DOHH2 (cell line): ENCODE measurements around the gene TSGA10.
"Not testable (repeated sequence)": the region's sequence is repeated elsewhere in the genome, so short reads cannot be mapped to it uniquely, and the experiment has no call there.

Experiments
- H3F3A ChIP-seq: fragments of 200-600 bp; sonication (generic), shearing (Covaris generic); 2 replicates; pipeline ENCODE4 v1.6.0; 2016; ENCODE audit warnings: antibody characterized with exemption, mild to moderate bottlenecking; ENCODE audit not compliant: control insufficient read depth, insufficient read depth
- H3K27ac ChIP-seq: fragments of 200-600 bp; sonication (generic); 2 replicates; pipeline ENCODE4 v1.5.1; 2014; ENCODE audit warnings: low read depth, mild to moderate bottlenecking, low read length, moderate library complexity
- H3K27me3 ChIP-seq: fragments of 200-600 bp; sonication (generic); 2 replicates; pipeline ENCODE4 v1.6.1; 2014; ENCODE audit warnings: mild to moderate bottlenecking, low read length, mixed read lengths; ENCODE audit not compliant: control insufficient read depth
- H3K36me3 ChIP-seq: fragments of 200-600 bp; sonication (generic); 2 replicates; pipeline ENCODE4 v1.6.1; 2014; ENCODE audit warnings: mild to moderate bottlenecking, low read length, moderate library complexity, mixed read lengths; ENCODE audit not compliant: control insufficient read depth
- H3K4me1 ChIP-seq: fragments of 200-600 bp; sonication (generic); 2 replicates; pipeline ENCODE4 v1.6.1; 2014; ENCODE audit warnings: mild to moderate bottlenecking, low read length, mixed read lengths; ENCODE audit not compliant: control insufficient read depth
- H3K4me2 ChIP-seq: fragments of 200-600 bp; sonication (generic); 2 replicates; pipeline ENCODE4 v1.6.0; 2014; ENCODE audit warnings: mild to moderate bottlenecking, low read length, moderate library complexity
- H3K4me3 ChIP-seq: fragments of 200-600 bp; sonication (generic); 2 replicates; pipeline ENCODE4 v1.5.1; 2014; ENCODE audit warnings: mild to moderate bottlenecking, low read length, mixed read lengths
- H3K79me2 ChIP-seq: fragments of 200-600 bp; sonication (generic); 2 replicates; pipeline ENCODE4 v1.6.1; 2014; ENCODE audit warnings: mild to moderate bottlenecking, low read length, mixed read lengths; ENCODE audit not compliant: control insufficient read depth
- H3K9me2 ChIP-seq: fragments of 200-600 bp; sonication (generic); replicated peaks from 2 replicates; pipeline ENCODE4 v1.6.1; 2014; ENCODE audit warnings: mild to moderate bottlenecking, low read length, mixed read lengths; ENCODE audit not compliant: control insufficient read depth
- H3K9me3 ChIP-seq: fragments of 200-600 bp; sonication (generic); 2 replicates; pipeline ENCODE4 v1.6.1; 2014; ENCODE audit warnings: antibody characterized with exemption, low read length, mixed read lengths; ENCODE audit not compliant: control insufficient read depth, insufficient read depth
- H4K20me1 ChIP-seq: fragments of 200-600 bp; sonication (generic); 2 replicates; pipeline ENCODE4 v1.6.0; 2014; ENCODE audit warnings: low read depth, mild to moderate bottlenecking, antibody characterized with exemption, low read length, moderate library complexity; ENCODE audit not compliant: control insufficient read depth, insufficient read depth
- EZH2phosphoT487 ChIP-seq: fragments of 200-600 bp; sonication (generic); IDR thresholded peaks from 2 replicates; pipeline ENCODE4 v1.6.1; 2017; ENCODE audit warnings: borderline replicate concordance, mild to moderate bottlenecking, antibody characterized with exemption, low read length, moderate library complexity, mixed read lengths
- TF ChIP-seq, protein P1 (sequence below): fragments of 200-600 bp; sonication (generic); IDR thresholded peaks from one replicate; pipeline ENCODE4 v1.5.1; 2014; ENCODE audit warnings: antibody characterized with exemption, mild to moderate bottlenecking, low read depth, low read length; ENCODE audit not compliant: poor library complexity, severe bottlenecking

Gene TSGA10

DNA sequence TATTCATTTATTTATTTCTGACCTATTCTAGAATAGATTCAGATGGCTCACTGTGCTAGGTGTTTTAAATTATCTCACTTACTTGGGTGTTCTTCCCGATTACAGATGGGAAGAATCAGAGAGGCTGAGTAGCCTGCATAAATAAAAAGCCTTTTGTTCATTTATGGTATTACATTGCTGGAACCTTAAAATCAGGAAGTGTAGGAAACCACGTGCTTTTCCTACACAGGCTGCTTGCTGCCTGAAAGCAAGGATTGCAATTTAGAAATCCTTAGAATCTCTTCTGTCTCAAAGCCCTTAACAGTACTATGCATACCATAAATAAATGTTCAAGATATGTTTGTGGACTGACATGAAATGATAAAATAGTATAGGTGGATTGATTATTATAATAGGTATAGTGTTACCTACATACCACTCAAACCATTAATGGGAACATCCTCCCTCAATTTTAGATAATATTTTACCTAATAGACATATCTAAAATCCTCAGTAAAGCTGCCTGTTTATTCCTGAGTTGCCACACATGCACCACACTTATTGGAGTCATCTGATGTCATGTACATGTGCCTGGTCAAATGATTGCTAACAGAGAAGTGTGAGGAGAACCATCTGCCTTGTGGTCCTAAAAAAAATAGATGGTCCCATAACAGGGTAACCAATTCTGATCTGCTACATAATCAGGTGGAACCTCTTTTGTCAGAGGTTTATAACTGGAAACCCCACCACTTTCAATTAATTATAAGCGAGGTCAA is 86.7 kb downstream of the TSGA10 start:
- no peak overlapping the region for H3K4me2 ChIP-seq
- no peaks in the 10 kb centered on the region for H3F3A ChIP-seq
- no peaks in the 10 kb centered on the region for H3K36me3 ChIP-seq
- no peaks in the 10 kb centered on the region for H4K20me1 ChIP-seq
- TF ChIP-seq EZH2phosphoT487: no peak
- H3K4me1 ChIP-seq: peaks cover 7% of the 10 kb centered on the region; the same call in 1 of the 2 replicates
- no peak overlapping the region for H3K27ac ChIP-seq
- no peaks in the 10 kb centered on the region for H3K9me3 ChIP-seq
- no peaks in the 10 kb centered on the region for H3K79me2 ChIP-seq
- H3K27me3 ChIP-seq: no peaks in the 10 kb centered on the region
- no peak overlapping the region for H3K4me3 ChIP-seq
- H3K9me2 ChIP-seq: no peaks in the 10 kb centered on the region

GRCh38 chr2:99066075-99066958 is 88.4 kb downstream of the TSGA10 start:
- Histone ChIP-seq H3K4me3 (no peak overlapping the region), H4K20me1 (no peaks in the 10 kb centered on the region), H3K9me3 (no peaks in the 10 kb centered on the region), H3K36me3 (no peaks in the 10 kb centered on the region), H3K79me2 (no peaks in the 10 kb centered on the region), H3K27me3 (no peaks in the 10 kb centered on the region), H3K9me2 (no peaks in the 10 kb centered on the region), H3K4me2 (no peak overlapping the region), H3F3A (no peaks in the 10 kb centered on the region), H3K4me1 (peaks cover 7% of the 10 kb centered on the region; the same call in 1 of the 2 replicates), H3K27ac (no peak overlapping the region)
- TF ChIP-seq, protein P1, sequence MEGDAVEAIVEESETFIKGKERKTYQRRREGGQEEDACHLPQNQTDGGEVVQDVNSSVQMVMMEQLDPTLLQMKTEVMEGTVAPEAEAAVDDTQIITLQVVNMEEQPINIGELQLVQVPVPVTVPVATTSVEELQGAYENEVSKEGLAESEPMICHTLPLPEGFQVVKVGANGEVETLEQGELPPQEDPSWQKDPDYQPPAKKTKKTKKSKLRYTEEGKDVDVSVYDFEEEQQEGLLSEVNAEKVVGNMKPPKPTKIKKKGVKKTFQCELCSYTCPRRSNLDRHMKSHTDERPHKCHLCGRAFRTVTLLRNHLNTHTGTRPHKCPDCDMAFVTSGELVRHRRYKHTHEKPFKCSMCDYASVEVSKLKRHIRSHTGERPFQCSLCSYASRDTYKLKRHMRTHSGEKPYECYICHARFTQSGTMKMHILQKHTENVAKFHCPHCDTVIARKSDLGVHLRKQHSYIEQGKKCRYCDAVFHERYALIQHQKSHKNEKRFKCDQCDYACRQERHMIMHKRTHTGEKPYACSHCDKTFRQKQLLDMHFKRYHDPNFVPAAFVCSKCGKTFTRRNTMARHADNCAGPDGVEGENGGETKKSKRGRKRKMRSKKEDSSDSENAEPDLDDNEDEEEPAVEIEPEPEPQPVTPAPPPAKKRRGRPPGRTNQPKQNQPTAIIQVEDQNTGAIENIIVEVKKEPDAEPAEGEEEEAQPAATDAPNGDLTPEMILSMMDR: peak; percentile 64
- no peak for TF ChIP-seq EZH2phosphoT487

- not testable (repeated sequence) for H3K27ac ChIP-seq, H3K4me1 ChIP-seq, H3K79me2 ChIP-seq, H3K9me3 ChIP-seq, H3K27me3 ChIP-seq, H3K9me2 ChIP-seq, H3K36me3 ChIP-seq, H3K4me3 ChIP-seq, H3K4me2 ChIP-seq, H3F3A ChIP-seq, H4K20me1 ChIP-seq
Measured at GRCh38 chr2:99049187-99049586, 105.6 kb downstream of the TSGA10 start.

- H3K79me2 ChIP-seq, H4K20me1 ChIP-seq, H3K36me3 ChIP-seq, H3K27ac ChIP-seq, H3K27me3 ChIP-seq, H3F3A ChIP-seq, H3K9me3 ChIP-seq, H3K4me2 ChIP-seq, H3K4me3 ChIP-seq, H3K9me2 ChIP-seq: not testable (repeated sequence)
- peaks cover 14% of the 10 kb centered on the region for H3K4me1 ChIP-seq
Measured at GRCh38 chr2:99040736-99041300, 113.9 kb downstream of the TSGA10 start.
